ENCODE results near the gene SYTL3.
"Not testable (repeated sequence)": the region's sequence is repeated elsewhere in the genome, so short reads cannot be mapped to it uniquely, and the experiment has no call there.

The SYTL3 gene

DNA sequence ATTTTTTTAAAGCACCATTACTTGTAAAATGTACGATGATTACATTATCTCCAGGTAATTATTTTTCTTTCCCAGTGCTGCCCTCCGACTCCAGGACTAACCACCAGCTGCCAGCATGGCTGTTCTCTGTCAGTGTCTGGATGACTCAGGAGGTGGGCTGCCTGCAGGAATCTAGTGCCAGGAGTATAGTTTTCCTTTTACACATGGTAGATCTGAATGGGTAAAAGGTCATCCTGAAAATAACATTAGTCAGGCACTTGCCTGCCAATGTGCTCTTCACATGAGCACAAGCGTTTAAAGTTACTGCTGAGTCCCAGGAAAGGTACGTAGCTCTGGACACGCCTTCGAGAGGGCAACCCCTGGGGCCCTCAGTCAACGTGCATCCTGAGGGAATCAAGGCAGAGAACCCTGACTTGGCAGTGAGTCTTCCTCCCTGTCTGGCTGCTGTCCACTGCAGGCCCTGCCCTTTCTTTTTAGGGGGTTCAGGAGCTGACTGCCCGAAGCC, 7.7 kb upstream of the SYTL3 start:
- peak; percentile 37 for DNase-seq

DNA sequence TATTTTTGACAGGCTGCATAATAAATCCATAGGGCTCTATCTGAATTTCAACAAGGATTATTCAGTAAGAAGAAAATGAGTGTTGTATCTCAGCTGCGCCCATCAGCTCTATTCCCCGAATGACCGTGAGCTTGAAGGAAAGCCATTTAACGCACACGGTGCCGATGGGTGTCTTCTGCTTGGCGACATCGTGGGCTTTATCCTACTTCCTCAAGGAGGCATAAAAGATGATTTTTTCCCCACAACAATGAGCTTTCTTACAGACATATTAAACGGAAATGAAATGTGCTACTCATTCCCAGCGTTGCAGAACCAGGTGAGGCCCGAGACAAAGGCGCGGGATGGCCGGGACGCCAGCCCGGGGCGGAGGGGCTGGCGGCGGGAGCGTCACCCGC, 6.0 kb upstream of the SYTL3 start:
- DNase-seq, result no peak

DNA sequence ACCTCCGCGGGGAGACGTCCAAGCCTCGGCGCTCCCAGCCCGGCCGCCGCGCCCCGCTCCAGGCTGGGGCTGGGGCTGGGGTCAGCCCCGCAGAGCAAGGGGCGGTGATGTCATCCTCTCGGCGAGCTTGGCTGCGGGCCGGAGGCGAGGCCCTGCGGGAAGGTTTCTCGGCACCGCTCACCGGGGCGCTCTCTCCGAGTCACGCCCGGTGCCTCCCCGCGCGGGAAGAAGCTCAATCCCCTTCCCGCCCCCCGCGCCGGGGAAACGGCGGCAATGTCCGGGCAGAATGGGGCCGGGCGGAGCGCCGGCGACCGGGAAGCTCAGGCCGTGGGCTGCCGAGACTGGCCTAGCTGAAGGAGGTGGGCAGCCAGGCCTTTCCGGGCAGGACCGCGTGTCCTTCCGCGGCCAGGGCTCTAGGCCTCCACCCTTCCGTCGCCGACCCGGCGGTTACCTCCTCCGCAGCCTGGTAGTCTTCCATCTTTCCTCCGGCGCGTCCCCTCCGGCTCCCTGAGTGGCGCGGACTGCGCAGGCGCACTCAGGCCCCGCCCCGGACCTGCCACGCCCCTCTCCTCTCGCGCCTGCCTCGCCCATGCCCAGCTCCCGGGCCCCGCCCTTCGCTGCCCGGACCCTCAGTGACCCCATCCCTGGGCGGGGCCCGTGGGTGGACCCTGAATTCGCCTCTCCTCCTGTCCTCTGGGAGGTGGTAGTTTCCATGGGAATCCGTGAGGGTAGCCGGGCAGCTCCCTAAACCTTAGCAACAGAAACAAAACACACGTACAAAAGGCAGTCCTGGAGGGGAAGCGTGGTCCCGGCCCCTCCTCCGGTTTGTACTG, 5.4 kb upstream of the SYTL3 start, which contains the start of gene DYNLT1:
Gene DYNLT1 (minus strand): TSS at position 513 of the 833 bp plus-strand sequence. CDS start 35 bp downstream, at position 478.
- peak; percentile 99 for DNase-seq

DNA sequence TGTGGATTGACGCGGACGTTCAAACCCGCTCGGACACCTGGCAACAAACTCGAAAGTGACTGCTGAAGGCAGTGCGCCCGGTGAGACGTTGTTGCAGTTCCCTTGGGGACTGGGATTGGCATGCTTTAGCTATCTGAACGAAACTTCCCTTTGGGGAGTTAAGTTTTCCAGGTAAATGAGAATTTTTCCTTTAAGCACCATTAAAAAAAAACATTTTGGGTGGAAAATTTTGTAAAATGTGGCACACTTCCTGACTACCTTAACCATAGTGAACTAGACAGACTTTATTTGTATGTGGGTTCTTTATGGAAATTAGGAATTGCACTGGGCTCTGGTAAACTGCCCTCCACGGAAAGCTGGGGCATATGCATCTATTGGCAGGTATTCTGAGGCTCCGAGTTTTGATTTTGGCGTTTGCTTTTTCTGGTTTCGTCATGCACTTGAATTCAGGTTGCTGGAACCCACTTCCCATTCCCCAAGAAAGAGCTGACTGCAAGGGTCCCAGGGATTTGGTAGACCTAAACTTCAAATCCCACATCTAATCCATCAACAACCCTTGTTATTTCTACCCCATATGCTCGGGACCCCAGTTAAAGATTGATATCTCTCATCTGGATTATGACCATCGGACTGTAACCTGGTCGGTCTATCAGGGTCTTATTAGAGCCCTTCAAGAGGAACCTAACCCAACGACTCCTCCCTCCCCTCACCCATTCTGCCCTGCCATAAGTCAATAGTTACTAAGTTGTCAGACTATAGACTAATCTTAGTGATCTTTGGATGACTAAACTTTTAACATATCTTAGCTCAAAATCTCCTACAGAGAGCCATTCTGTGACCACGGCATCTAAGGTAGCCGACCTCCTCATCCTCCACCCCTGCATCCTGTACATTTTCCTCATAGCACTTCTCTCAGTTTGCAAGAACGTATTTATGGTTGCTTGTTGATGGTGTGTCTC, 4.5 kb upstream of the SYTL3 start:
- DNase-seq, result peak; percentile 60

DNA sequence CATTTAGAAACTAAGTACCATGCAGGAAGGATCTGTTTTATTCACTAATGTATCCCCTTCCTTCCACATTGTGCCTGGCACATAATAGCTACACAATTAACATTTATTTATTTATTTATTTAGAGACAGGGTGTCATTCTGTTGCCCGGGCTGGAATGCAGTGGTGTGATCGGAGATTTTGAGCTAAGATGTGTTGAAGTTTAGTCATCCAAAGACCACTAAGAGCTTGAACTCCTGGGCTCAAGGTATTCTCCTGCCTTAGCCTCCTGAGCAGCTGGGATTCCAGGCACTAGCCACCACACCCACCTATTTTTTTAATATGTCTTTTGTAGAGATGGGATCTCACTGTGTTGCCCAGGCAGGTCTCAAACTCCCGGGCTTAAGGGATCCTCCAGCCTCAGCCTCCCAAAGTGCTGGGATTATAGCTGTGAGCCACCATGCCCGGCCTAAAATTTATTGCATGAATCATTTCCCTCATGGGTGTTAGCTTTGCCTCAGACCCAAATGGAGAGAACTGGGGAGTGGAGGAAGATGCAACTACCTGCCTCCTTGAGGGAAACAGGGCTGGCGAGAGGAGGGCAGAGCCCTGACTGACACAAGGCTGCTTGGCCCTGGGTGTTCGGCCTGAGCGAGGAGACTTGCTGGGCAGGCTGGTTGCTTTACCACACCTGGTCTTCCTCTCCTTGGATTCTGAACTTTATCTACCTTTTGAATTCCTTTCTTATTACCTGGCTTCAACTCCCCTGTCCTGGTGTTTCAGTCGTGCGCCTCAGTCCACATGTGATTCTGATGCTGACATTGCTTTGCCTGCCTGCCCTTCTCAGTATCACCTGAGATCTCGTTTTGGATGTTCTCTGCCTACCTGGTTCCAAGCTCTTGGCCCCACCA, 3.6 kb upstream of the SYTL3 start:
- DNase-seq, result no peak

DNA sequence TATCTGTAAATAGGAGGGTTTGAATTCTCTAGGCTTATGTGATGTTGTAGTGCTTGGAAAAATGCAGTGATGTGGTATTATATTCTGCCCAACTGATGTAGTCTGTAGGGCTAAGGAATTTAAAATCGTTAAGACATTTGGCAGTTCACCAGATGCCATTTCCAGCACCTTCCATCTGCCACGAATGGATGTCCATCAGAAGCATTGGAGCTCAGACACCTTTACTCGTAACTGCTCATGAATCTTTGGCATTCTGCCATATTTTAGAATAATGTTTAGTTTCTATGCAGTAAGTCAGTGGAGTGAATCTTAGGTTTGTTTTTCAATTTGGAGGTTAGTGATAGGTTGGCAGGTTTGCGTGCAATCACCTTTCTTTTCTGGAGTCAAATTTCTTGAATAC, 2.4 kb upstream of the SYTL3 start:
- DNase-seq, result peak; percentile 72

DNA sequence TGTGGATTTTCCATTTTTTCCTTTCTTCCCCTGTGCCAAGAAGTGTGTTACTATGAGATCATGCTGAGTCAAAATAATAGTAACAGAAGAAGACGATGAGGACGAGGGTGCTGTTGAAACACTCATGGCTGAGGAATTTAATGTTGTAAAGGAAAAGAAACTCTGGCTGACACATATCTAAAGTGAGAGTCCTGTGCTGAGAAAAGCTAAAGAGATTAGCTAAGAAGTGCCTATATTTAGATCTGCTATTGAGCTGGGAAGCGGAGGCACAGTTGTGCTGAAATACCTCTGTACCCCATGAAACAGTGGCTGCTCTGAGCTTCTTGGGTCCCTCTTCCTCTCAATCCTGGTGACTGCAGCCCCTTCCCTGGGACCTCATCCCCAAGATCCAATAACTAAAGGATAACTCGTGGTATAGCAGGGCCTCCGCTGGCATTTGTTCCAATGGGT, 1.1 kb upstream of the SYTL3 start:
- no peak for DNase-seq

DNA sequence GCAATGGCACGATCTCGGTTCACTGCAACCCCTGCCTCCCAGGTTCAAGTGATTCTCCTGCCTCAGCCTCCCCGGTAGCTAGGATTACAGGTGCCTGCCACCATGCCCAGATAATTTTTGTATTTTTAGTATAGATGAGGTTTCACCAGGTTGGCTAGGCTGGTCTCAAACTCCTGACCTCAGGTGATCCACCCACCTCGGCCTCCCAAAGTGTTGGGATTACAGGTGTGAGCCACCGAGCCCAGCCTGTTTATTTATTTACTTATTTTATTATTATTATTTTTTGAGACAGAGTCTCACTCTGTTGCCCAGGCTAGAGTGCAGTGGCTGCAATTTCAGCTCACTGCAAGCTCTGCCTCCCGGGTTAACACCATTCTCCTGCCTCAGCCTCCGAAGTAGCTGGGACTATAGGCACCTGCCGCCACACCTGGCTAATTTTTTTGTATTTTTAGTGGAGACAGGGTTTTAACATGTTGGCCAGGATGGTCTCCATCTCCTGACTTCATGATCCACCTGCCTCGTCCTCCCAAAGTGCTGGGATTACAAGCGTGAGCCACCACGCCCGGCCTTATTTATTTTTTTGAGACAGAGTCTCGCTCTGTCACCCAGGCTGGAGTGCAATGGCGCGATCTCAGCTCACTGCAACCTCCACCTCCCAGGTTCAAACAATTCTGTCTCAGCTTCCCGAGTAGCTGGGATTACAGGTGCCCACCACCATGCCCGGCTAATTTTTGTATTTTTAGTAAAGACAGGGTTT, 2.3 kb downstream of the SYTL3 start:
- not testable (repeated sequence) for DNase-seq

DNA sequence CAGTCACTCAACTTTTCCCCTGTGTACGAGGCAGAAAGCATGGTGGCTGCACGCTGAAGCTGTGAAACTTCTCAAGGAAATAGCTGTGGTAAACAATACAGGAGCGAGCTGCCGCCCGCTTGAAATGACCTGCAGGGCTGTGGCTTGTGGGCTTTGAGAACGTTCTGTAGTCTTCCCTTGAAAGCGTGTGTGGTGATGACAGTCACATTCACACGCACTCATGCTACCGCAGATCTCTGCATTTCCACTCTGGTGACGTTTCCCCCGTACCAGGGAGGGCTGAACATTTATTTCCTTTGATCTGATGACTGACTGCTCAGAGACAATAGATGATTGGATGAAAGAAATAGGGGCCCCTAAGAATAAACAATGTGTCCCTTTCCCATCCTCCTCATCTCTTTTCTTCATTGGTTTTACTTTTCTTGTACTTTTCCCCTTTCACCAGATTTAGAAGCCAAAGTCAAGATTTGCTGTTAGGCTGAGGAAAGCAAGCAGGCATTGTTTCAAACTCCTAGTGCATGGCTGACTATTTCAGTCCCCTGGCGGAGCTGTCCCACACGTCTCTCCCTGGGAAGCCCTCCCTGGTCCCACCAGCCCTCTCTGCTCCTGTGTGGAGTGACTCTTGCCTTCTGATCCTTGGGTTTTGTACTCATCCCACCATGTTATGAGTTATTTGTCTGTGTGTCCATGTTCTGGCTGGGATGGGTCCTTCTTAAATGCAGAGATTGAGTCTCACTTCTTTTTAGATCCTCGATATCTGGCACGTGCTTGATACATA, 3.9 kb downstream of the SYTL3 start:
- DNase-seq, result no peak

DNA sequence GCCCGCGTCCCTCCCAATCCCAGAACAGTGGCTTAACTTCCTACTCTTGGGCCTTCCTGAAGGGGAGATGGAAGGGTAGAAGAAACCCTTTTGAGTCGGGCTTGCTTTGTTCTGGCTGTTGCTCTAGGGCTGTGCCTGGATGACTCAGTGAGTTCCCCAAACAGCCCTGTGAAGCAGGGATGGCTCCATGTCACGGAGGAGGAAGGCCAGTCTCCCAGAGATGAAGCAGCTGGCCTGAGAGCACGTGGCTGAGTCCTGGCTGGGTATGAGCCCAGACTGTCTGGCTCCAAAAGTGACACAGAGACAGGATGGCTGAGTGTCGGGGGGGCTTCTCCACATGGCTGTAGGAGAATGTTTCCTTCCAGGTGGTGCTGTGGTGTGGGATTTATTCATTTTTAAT, 4.6 kb downstream of the SYTL3 start:
- peak; percentile 69 for DNase-seq

DNA sequence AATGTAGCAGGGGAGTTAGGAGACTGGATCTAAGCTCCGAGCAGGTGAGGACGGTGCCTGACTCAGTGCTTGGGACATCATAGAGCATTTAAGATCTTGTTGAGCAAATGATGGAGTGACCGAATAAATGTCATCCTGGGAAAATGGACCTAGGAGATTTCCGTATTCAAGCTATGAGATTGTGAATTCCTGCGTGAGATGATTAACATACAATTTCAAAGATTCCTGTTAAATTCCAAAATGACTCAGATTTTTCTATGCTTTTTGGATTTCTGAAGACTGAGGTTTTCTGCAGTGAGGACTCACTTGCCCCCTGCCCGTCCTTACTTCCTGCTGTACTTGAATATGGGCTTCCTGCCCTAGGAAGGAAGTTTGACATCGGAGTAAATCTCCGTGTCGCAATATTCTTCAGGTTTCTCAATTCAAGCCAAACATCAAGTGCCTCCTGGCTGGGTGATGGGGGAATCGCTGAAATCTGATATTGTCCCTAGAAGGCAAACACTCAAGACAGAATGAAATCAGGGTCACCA, 5.2 kb downstream of the SYTL3 start:
- no peak for DNase-seq

DNA sequence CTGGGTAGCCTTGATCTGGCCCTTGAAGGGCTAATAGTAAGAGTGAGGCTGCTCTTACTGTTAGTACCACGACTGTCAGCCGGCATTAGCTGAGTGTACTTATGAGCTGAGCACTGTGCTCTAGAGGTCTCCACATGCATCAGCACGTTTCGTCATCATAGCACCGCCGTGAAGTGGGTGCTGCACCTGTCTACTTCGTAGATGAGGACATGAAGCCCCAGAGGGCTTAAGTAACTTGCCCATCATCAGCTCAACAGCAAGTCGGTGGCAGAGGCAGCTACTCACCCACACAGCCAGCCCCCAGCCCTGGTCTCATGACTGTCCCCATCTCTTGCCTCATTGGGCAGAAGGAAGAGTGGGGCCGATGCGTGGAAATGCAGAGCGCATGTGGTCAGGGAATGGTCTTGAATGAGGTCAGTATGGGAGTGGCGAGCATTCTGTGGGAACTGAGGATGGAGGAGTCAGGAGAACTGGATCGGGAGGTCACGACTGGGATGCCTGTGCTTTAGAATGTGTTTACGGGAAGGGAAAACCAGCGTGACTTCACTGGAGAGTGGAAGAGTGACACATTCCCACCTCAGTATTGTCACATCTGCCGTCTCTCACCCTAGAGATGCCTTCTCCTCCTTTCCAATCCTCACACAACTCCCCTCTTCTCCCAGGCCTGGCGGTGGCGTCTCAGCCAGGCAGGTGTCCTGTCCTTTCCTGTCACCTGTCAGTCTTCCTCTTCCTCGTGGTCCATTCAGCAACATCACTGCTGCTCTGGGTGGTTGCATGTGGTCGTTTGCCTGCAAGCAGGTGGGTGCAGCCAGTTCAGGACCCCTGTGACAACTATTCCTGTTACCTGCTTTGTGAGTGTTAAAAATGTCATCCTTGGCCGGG, 6.0 kb downstream of the SYTL3 start:
- DNase-seq, result no peak

DNA sequence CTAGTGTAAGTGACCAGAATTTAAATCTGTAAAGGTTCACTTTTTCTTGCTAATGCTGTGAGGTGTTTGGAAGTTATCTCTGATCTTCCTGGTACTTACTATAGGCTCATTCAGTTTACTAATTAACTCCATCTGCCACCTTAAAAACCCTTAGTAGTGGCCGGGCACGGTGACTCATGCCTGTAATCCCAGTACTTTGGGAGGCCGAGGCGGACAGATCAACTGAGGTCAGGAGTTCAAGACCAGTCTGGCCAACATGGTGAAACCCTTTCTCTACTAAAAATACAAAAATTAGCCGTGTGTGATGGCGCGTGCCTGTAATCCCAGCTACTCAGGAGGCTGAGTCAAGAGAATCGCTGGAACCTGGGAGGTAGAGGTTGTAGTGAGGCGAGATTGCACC, 7.1 kb downstream of the SYTL3 start:
- DNase-seq, result peak; percentile 22

DNA sequence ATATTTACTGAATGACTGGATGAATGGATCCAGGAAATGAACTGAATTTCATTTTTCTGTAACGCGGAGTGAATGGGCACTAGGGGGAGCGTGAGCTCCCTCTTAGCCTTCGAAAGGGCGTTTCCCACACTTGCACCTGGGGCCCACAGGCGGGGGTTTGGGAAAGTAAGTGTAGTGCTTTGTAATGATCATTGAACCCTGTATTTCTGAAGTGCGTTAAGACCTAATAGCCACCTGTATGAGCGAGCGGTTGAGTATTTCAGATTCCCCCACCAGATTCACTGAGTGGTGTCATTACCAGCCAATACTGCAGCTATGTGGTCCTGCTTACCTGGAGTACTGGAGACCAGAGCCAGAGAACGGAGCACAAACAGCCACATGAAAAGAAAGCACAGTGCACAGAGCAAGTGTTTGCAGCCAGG, 10.5 kb downstream of the SYTL3 start:
- DNase-seq, result peak; percentile 96

DNA sequence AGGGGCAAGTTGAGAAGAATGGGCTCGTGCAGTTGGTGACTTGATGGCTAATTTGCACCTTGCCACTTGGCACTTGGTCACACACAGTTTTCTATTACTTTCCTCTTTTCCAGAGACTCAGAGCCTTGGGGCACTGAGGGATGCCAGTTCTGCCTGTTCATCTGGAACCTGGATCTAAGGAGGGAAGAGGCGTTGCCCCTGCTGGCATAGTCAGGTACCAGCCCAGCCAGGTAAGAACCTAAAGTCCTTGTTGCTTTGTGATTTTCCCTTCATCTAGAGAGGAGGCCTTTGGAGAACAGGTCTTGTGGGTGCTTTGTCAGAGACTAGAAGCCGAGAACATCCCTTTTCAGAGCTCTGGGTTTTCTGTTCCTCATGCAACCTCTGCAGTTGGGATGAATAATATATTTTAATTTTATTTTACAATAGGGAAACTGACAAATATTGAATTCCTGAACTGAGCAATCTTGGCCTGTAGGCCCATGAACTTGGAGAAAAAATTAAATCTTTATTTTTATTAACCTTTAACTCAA, 11.4 kb downstream of the SYTL3 start:
- peak; percentile 85 for DNase-seq

DNA sequence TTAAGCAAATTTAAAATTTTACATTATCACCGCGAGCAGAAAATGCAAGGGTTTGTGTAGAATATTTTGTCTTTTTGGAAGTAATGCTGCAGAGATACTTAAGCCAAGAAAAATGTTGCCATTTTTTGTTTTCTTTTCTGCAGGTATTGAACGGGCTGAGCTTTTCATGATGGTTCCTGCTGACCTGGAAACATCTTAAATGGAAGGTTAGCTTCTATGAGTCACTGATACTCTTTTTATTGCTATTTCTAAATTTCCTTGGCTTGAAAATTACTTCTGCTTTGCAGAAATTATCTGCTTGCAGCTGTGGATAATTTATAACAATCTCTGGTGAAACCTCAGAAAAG, 12.7 kb downstream of the SYTL3 start:
- DNase-seq, result no peak

DNA sequence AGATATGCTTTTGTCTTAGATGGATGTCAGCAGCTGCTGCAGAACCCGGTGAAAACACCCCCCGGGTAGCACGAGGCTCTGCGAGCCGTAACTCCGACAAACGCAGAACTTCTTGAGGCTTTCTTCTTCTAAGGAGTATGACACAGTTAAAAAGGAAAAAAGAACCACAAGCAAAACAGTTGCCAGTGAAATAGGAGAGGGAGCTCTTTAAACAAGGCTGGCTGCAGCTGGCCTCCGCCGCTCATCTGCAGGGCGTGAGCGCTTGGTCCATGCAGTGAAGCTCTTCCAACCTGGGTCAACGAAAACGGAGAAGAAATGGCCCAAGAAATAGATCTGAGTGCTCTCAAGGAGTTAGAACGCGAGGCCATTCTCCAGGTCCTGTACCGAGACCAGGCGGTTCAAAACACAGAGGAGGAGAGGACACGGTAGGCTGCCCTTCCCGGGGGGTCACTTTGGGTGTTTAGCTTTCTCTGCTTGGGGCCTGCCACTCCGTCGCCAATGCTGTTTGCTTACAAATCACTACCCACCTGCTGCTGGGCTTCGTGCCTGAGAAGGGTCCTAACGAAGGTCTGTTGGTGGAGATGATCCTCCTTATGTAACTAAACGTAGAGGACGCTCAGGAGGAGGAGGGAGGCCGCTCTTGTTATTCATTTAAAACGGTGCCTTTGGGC, 13.2 kb downstream of the SYTL3 start:
- peak; percentile 100 for DNase-seq

DNA sequence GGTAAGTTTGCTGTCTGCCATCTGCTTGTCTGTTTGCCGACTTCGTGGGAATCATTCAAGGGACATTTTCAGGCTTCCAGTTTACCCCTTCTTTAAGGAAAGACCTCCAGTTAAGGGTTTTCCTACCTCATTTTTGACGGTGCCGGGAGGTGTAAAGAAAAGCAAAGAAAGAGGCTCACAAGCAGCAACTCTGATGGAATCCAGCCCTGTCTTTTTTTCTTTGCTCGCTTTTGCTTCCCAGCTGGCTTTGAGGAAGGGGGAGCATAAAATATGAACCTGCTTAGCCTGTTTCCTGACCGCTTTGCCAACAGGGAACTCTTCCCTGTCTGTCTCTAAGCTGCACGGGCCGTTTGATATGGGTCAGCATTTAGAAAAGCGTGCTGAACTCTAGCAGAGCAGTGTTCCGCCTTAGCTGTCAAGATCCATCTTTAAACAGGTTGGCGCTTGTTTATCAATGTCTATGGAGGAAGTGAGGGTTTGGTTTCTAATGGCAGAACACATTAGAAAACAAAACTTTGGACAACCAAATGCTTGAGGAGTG, 13.8 kb downstream of the SYTL3 start:
- DNase-seq, result peak; percentile 95
